ENCODE measurements around the gene MLST8.
"Not testable (repeated sequence)": the region's sequence is repeated elsewhere in the genome, so short reads cannot be mapped to it uniquely, and the experiment has no call there.

The MLST8 gene

DNA sequence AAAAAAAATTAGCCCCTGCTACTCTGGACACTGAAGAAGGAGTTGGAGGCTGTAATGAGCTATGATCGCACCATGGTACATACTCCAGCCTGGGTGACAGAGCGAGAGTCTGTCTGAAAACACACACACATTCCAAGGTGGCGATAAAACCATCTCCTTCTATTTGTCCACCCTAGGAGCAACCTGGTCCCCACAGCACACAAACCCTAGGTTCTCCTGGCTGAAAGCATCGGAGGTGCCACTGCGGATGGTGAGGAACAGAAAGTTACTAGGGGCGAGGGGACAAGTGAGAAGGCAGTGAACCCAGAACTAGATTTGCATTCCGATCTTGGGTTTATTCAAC is 47.5 kb downstream of the MLST8 start:
- no peak for DNase-seq

DNA sequence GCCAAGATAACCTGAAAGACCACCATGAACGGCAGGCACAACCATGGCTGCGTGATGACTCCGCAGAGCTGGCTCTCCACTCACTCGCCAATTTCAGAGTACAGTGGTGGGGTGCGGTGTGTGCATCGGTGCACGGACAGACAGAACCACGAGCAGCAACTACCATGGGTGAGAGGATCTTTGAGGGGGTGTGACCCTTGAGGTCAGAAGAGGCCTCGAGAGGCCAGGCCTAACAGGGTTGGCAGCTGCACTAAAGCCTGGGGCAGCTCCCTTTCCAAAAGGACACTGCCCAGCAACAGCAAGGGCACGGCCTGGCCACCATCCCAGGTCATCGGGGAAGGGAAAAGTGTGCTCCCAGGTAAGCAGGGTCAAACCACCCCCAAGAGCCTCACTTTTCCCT is 48.0 kb downstream of the MLST8 start:
- no peak for DNase-seq

DNA sequence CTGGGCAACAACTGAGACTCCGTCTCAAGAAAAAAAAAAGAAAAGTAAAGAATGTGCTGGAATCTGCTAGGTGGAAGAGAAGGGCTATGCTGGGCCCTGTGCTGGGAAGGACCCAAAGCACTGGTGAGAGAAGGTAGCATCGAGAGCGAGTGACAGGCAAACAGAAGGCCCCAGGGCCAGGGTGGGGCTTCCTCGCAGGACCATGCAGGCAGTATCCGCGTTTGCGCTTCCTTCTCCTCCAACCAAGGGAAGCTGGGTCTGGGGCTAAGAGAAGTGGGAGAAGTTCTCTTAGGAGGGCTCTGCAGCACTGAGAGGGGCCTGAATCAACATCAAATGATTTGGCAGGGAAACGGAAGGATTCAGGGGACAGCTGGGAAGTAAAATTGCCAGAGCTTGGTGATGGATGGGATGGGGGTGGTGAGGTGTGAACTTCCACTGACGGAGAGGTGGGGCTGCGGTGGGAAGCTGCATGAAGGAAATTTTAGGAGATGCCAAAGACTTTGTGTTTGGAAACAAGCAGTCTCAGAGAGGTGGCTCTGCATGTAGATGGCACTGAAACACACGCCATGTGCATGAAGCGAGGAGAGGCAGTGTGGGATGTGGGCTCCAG is 51.4 kb downstream of the MLST8 start:
- DNase-seq, result no peak

DNA sequence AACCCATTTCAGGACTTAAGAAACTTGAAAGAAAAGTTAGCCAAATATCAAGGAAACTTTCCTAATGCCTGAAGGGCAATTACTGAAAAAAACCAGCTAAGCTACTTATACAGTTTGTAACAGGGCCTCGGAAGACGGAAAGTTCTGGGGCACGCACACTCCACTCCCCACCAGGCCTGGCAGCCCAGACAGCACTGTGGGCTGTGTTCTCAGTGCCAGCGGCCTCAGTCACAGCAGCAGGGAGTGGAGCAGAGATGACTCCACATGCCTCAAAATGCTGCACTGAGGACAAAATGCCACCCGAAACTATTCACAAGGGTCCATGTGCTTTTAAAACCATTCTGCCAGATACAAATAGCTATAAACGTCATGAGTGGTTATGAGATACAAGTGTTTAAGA is 52.5 kb downstream of the MLST8 start:
- DNase-seq, result no peak

DNA sequence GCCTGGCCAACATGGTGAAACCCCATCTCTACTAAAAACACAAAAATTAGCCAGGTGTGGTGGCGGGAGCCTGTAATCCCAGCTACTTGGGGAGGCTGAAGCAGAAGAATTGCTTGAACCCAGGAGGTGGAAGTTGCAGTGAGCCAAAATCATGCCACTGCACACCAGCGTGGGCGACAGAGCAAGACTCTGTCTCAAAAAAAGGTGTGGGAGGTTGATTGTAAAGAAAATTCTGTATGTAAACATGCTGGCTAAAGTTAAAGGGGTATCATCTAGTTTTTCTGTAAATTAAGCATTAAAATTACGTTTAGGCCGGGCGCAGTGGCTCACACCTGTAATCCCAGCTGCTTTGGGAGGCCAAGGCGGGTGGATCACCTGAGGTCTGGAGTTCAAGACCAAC is 53.3 kb downstream of the MLST8 start:
- not testable (repeated sequence) for DNase-seq
